ENCODE data around the gene SLC30A5.

- TF ChIP-seq CTCF (conservative IDR thresholded peaks at IDR 0.05; ENCODE audit: low read length) (no peak), EZH2phosphoT487 (IDR thresholded peaks at IDR 0.05; ENCODE audit: borderline replicate concordance, low read depth, low read length) (no peak)
Measured at GRCh38 chr5:69152731-69153130, 58.9 kb downstream of the SLC30A5 start.

Measured in OCI-LY7 (cell line).